HG03439 (cell line): ENCODE data around the gene ZNF140.

ENCODE experiments used
- ATAC-seq: cut with Tn5 transposase; IDR thresholded peaks from one replicate; pipeline ENCODE4 v1.9.1; 2021; ENCODE audit warnings: mild to moderate bottlenecking, moderate library complexity; ENCODE audit not compliant: unreplicated experiment

ZNF140 gene

GRCh38 chr12:133080368-133081158, at the start of gene ZNF140:
Gene ZNF140 (plus strand): TSS chr12:133080923. CDS start chr12:133081321, 398 bp downstream.
- ATAC-seq = peak; percentile 81

- peak; percentile 95 for ATAC-seq
Measured at GRCh38 chr12:133037207-133038005, 43.3 kb upstream of the ZNF140 start, which contains the start of gene ZNF84. Gene ZNF84 (plus strand): TSS chr12:133037509. CDS start chr12:133041468, 3,959 bp downstream.

DNA sequence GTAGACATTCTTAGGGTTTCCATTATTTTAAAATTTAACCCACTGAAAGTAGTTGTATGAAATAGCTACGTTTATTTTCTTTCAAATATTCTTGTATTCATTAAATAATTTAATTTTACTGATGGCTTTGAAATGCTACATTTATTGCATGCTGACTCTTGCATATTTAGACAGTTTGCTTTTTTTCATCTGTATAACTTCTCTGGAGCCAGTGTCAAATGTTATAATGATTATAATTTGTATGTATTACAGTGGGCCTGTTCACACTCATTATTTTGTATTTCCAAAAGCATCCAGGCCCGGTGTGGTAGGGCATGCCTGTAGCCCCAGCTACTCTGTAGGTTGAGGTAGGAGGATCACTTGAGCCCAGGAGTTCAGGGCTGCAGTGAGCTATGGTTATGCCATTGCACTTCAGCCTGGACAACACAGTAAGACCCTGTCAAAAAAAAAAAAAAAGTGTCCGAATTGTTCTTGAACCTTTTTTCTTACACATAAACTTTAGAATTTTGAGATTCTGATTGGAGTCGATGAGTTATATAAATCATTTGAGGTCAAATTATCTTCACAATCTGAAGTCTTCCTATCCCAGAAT, 42.5 kb upstream of the ZNF140 start:
- ATAC-seq = no peak

DNA sequence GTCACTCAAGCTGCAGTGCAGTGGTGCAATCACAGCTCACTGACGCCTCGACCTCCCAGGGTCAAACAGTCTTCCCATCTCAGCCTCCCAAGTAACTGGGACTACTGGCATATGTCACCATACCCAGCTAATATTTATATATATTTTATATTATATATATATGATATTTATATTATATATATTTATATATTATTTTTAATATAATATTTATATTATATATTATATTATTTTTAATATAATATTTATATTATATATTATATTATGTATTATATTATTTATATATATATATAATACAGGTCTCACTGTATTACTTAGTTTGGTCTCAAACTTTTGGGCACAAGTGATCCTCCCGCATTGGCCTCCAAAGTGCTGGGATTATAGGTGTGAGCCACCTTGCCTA, 34.0 kb upstream of the ZNF140 start:
- ATAC-seq = no peak

GRCh38 chr12:133057446-133057845, 23.3 kb upstream of the ZNF140 start:
- no peak for ATAC-seq

DNA sequence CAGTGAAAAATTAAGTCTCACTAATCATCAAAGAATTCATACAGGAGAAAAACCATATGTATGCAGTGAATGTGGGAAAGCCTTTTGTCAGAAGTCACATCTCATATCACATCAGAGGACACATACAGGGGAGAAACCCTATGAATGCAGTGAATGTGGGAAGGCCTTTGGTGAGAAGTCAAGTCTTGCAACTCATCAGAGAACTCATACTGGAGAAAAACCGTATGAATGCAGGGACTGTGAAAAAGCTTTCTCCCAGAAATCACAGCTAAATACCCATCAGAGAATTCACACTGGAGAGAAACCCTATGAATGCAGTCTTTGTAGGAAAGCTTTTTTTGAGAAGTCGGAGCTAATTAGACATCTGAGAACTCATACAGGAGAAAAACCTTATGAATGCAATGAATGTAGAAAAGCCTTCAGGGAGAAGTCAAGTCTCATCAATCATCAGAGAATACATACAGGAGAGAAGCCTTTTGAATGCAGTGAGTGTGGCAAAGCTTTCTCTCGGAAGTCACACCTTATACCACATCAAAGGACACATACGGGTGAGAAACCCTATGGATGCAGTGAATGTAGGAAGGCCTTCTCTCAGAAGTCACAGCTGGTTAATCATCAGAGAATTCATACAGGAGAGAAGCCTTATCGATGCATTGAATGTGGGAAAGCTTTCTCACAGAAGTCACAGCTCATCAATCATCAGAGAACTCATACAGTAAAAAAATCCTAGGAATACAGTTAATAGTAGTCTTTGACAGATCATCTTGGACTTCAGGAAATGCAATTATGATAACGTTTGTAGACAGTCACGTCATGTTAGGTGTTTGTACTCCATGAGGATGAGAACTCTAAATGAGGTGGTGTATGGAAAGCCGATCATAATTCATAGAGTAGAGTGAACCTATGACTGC, 22.3 kb upstream of the ZNF140 start:
- no peak for ATAC-seq

DNA sequence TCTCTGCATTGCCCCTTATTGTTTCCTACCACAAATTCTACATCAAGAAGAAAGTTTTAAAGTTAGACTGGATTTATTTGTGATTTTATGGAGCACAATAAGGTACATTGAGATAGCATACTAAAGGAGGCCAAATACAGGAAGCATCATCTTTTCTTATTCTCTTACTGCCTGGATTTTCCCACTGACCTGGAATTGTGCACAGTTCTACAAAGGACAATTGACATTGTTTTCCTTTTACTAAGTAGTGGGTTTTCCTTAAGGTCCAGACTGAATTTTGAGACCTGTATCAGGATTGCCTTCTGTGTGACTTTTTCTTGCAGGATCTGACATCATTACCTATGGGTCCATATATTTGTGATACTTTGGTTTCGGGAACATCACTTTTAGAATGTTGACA, 18.8 kb upstream of the ZNF140 start:
- no peak for ATAC-seq

DNA sequence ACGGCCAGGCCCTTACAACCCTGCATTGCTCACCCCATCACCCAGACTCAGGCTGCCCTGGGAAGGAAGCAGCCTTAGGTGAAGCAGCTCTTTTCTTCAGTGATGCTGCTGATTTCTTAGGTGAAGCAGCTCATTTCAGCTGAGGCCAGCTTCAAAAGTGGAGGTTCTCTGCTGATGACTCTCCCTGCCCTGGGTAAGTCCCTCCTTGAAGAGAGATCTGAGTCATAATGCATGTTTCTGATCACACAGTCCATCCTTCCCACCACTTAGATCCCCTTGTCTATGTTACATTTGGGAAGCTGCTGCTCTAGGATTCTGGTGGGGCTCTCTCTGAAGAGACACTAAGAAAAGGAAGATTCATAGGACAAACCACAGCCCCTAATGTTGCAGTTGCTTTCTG, 17.2 kb upstream of the ZNF140 start:
- ATAC-seq = no peak

DNA sequence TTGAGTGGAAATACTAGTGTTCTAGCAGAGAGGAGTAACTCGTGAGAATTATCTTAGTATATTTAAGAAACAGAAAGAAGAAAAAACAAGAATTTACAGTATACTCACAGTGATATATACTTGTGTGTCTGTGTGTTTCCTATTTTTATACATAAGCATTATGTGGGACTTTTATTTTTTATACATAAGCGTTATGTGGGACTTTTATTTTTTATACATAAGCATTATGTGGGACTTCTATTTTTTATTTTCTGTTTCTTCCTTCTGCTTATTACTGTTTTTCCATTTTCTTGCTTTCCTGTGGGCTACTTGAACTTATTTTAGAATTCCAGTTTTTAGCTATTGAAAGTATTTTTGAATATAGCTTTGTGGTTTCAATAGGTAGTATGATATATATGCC, 6.9 kb upstream of the ZNF140 start:
- no peak for ATAC-seq

GRCh38 chr12:133080026-133080367, 726 bp upstream of the ZNF140 start:
- ATAC-seq = peak; percentile 78

DNA sequence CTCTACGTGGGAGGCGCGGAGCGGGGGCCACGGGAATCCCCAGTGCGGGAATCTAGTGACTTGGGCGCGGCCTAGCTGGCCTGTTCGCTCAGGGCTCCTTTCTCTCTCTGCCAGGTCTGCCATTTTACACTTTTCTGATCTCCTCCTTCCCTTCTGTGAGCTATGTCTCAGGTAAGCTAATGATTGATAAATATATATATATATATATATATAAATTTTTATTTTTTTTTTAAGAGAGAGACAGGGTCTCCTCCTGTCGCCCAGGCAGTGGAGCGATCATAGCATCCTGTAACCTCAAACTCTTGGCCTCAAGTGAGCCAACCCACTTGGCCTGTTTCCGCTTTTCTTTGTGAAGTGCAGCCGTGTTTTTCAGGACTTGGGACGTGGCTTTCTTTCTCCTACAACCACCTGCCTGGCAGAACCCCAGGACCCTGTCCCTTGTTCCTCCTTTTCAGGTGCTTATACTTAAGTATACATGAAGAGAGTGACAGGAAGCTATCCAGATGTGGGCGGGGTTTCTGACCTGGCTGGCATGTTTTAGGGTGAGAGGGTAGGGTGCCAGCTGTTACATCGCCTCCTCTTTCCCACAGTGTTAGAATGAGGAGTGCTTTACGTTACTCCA, 547 bp downstream of the ZNF140 start:
- ATAC-seq = no peak

DNA sequence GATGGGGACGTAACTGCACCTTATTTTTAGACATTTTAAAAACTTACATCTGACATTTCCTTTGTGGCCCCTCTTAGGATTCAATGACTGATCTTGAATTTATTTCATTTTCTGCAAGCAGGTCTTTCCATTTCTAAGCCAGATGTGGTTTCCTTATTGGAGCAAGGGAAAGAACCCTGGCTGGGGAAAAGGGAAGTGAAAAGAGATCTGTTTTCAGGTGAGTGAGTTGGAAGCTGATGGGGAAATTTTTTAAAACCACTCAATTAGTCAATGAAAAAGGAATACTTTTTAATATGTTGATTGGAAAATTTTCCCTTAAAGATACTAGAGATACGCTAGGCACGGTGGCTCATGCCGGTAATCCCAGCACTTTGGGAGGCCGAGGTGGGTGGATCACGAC, 2.6 kb downstream of the ZNF140 start:
- no peak for ATAC-seq

DNA sequence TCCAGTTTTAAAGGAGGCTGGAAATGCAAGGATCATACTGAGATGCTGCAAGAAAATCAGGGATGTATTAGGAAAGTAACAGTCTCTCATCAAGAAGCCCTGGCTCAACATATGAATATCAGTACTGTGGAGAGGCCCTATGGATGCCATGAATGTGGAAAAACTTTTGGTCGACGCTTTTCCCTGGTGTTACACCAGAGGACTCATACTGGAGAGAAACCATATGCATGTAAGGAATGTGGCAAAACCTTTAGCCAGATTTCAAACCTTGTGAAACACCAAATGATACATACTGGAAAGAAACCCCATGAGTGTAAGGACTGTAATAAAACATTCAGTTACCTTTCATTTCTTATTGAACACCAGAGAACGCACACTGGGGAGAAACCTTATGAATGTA, 24.9 kb downstream of the ZNF140 start:
- ATAC-seq = no peak

DNA sequence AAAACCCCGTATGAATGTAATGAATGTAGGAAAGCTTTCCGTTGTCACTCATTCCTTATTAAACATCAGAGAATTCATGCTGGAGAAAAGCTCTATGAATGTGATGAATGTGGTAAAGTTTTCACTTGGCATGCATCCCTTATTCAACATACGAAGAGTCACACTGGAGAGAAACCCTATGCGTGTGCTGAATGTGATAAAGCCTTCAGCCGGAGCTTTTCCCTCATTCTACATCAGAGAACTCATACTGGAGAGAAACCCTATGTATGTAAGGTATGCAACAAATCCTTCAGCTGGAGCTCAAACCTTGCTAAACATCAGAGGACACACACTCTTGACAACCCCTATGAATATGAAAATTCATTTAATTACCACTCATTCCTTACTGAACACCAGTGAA, 25.5 kb downstream of the ZNF140 start:
- no peak for ATAC-seq

DNA sequence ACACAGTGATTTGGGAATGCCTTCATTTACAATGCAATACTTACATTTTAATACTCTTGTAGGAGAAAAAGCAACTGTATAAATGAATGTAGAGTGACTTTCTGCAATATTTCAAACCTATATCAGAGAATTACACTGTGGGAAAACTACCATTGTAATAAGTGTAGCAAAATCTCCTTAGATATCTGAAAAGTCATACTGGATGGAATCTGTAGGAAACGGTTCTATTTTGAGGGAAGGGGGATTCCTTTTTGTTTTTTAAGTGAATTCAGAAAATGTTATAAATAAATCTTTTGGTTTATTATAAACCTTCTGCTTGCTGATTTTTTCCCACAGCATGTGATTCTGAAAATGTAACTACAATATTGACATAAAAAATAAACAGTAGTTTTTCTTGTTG, 26.4 kb downstream of the ZNF140 start:
- ATAC-seq = no peak

- ATAC-seq = no peak
Measured at GRCh38 chr12:133108150-133108549, 27.4 kb downstream of the ZNF140 start.

DNA sequence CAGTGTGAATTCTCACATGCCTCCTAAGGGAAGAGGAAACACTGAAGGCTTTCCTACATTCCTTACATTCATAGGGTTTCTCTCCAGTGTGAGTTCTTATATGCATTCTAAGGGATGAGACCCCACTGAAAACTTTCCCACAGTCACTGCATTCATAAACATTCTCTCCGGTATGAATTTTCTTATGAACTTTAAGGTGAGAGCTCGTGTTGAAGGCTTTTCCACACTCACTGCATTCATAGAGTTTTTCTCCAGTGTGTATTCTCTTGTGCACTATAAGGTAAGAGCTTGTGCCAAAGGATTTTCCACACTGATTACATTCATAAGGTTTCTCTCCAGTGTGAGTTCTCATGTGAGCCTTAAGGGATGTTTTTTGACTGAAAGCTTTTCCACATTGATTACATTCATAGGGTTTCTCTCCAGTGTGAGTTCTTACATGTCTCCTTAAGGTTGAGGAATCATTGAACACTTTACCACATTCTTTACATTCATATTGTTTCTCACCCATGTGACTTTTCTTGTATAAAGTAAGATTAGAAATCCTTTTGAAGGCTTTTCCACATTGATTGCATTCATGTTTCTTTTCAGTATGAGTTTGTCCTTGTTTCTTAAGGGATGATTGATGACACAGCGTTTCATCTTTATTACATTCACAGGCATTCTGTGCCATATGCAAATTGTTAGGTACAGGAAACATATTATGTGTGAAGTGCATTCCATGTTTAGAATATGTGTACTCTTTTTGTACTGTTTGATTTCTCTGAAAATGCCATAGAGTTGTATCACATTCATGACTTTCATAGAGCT, 39.9 kb downstream of the ZNF140 start:
- no peak for ATAC-seq

DNA sequence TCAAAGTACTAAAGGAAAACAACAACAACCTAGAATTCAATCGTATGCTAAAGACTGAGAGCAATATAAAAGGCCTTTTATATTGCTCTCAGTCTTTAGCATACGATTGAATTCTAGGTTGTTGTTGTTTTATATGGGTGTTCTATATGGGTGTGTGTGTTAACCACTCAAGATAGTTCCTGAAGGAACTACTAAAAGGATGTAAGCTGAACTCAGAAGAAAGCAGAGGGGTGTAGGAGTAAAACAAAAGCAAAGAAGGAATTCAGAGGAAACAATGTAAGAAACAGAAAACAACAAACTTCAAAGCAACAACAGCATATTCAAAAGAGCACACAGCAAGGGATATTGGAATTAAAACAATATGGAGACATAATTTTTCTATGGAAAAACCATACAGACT, 44.0 kb downstream of the ZNF140 start:
- ATAC-seq = no peak

DNA sequence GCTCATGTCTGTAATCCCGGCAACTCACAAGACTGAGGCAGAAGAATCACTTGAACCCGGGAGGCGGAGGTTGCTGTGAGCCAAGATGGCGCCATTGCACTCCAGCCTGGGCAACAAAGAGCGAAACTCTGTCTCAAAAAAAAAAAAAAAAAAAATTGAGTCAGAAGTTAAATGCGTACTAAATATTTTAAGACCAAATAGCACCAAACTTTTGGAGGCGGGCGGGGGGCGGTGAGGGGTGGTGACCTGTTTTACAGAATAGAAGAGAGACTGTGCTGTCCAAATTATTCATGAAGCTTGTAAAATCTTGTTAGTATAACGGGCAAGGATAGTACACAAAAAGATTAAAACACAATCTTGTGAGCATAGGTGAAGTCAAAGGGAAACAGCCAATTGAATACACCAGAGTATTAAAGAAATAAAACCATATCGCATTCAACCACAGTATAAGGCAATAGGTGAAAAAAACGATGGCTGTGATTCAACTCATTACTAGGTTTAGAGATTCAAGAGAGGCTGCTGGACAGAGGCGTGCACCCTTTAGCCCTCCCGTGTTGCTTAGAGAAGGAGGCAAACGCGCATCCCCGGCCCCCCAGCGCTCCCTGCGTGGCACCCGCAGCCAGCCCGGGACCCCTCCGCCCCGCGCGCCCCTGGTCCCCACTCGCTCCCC, 48.8 kb downstream of the ZNF140 start:
- ATAC-seq = no peak
